OCI-LY3 (cell line): ENCODE results near the gene FAM107B.

ENCODE experiments used
- H2AFZ ChIP-seq: fragments of 200-600, 300-600 bp; shearing (Covaris generic); 2 replicates; pipeline ENCODE4 v1.6.0; 2014; ENCODE audit warnings: antibody characterized with exemption, low read depth, low read length
- H3K27ac ChIP-seq: fragments of 200-600, 300-600 bp; sonication (generic); 2 replicates; pipeline ENCODE4 v1.5.1; 2014; ENCODE audit warnings: mild to moderate bottlenecking, low read length, moderate library complexity, mixed read lengths
- H3K27me3 ChIP-seq: fragments of 200-600, 300-600 bp; sonication (generic); 2 replicates; pipeline ENCODE4 v1.6.1; 2014; ENCODE audit warnings: low read depth, low read length, mixed read lengths
- H3K36me3 ChIP-seq: fragments of 200-600, 300-600 bp; sonication (generic); replicated peaks from 2 replicates; pipeline ENCODE3; 2014; ENCODE audit warnings: low read depth, low read length, mixed read lengths
- H3K4me1 ChIP-seq: fragments of 300-600, 200-600 bp; sonication (generic); 2 replicates; pipeline ENCODE4 v1.6.1; 2014; ENCODE audit warnings: low read length, mixed read lengths
- H3K4me2 ChIP-seq: fragments of 200-600, 300-600 bp; sonication (generic); 2 replicates; pipeline ENCODE4 v1.6.1; 2014; ENCODE audit warnings: low read length, mixed read lengths
- H3K4me3 ChIP-seq: fragments of 300-600, 200-600 bp; sonication (generic); 2 replicates; pipeline ENCODE4 v1.5.1; 2014; ENCODE audit warnings: antibody characterized with exemption, mild to moderate bottlenecking, low read length, moderate library complexity
- H3K79me2 ChIP-seq: fragments of 300-600, 200-600 bp; shearing (Covaris generic); 2 replicates; pipeline ENCODE4 v1.6.1; 2014; ENCODE audit warnings: mild to moderate bottlenecking, low read length, mixed read lengths
- H3K9ac ChIP-seq: fragments of 300-600, 200-600 bp; shearing (Covaris generic); 2 replicates; pipeline ENCODE4 v1.6.0; 2014; ENCODE audit warnings: mild to moderate bottlenecking, low read length, moderate library complexity
- H3K9me3 ChIP-seq: fragments of 200-600, 300-600 bp; shearing (Covaris generic); 2 replicates; pipeline ENCODE4 v1.6.1; 2014; ENCODE audit warnings: low read length, mixed read lengths; ENCODE audit not compliant: insufficient read depth
- H4K20me1 ChIP-seq: fragments of 200-600, 300-600 bp; sonication (generic); 2 replicates; pipeline ENCODE4 v1.6.1; 2016; ENCODE audit warnings: low read length, mixed read lengths; ENCODE audit not compliant: insufficient read depth
- EZH2phosphoT487 ChIP-seq: fragments of 200-600 bp; shearing (Covaris generic); IDR thresholded peaks from 2 replicates; pipeline ENCODE4 v1.6.1; 2018; ENCODE audit warnings: antibody characterized with exemption, mixed run types, low read depth
- TF ChIP-seq, protein P1 (sequence below): fragments of 200-600, 300-600 bp; sonication (generic); IDR thresholded peaks from 2 replicates; pipeline ENCODE4 v1.5.1; 2014; ENCODE audit warnings: antibody characterized with exemption, low read length, low read depth

The FAM107B gene

GRCh38 chr10:14477408-14477710 is 297.3 kb downstream of the FAM107B start:
- Histone ChIP-seq H2AFZ (no peak overlapping the region), H3K79me2 (no peaks in the 10 kb centered on the region), H3K4me2 (no peak overlapping the region), H3K4me3 (no peak overlapping the region), H4K20me1 (no peaks in the 10 kb centered on the region), H3K9ac (no peak overlapping the region), H3K36me3 (no peaks in the 10 kb centered on the region), H3K27me3 (peaks cover 36% of the 10 kb centered on the region), H3K9me3 (no peaks in the 10 kb centered on the region), H3K27ac (no peak overlapping the region), H3K4me1 (no peaks in the 10 kb centered on the region)
- TF ChIP-seq, protein P1, sequence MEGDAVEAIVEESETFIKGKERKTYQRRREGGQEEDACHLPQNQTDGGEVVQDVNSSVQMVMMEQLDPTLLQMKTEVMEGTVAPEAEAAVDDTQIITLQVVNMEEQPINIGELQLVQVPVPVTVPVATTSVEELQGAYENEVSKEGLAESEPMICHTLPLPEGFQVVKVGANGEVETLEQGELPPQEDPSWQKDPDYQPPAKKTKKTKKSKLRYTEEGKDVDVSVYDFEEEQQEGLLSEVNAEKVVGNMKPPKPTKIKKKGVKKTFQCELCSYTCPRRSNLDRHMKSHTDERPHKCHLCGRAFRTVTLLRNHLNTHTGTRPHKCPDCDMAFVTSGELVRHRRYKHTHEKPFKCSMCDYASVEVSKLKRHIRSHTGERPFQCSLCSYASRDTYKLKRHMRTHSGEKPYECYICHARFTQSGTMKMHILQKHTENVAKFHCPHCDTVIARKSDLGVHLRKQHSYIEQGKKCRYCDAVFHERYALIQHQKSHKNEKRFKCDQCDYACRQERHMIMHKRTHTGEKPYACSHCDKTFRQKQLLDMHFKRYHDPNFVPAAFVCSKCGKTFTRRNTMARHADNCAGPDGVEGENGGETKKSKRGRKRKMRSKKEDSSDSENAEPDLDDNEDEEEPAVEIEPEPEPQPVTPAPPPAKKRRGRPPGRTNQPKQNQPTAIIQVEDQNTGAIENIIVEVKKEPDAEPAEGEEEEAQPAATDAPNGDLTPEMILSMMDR, result no peak
- TF ChIP-seq EZH2phosphoT487, result no peak

DNA sequence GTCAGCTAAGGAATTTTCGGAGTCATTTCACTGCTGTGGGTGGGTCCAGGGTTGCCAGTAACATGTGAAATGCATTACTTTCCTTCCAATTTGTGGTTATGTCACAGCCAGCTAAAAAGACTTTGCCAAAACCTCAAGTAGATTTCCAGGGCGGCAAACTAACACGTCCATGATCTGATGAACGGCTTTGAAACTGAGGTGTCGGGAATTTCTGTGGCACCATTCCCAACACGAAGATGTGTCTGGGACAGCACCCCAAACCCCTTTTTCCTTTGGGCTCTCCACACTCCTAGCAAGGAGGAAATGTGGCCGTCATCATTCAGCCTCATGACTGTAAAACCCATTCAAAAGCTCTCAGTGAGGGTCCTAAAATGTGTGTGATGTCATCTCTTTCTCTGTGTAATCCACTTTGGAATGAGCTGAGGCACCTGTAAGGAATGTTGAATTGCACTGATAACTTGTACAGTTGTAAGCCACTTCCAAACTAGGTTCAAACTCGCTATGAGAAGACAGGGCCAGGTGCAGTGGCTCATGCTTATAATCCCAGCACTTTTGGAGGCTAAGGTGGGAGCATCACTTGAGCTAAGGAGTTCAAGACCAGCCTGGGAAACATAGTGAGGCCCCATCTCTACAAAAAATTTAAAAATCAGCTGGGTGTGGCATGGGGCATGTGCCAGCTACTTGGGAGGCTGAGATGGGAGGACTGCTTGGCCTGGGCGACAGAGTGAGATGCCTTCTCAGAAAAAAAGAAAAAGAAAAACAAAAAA is 297.9 kb downstream of the FAM107B start:
- Histone ChIP-seq H3K36me3 (no peaks in the 10 kb centered on the region), H3K27me3 (peaks cover 36% of the 10 kb centered on the region), H2AFZ (no peak overlapping the region), H3K9ac (no peak overlapping the region), H3K4me3 (no peak overlapping the region), H3K4me1 (no peaks in the 10 kb centered on the region), H4K20me1 (no peaks in the 10 kb centered on the region), H3K9me3 (no peaks in the 10 kb centered on the region), H3K27ac (no peak overlapping the region), H3K79me2 (no peaks in the 10 kb centered on the region), H3K4me2 (no peak overlapping the region)
- TF ChIP-seq, protein P1, result no peak
- no peak for TF ChIP-seq EZH2phosphoT487

- no peaks in the 10 kb centered on the region for H4K20me1 ChIP-seq
- no peaks in the 10 kb centered on the region for H3K79me2 ChIP-seq
- no peaks in the 10 kb centered on the region for H3K4me1 ChIP-seq
- TF ChIP-seq EZH2phosphoT487, result no peak
- TF ChIP-seq, protein P1, result no peak
- no peak overlapping the region for H2AFZ ChIP-seq
- H3K9me3 ChIP-seq, result no peaks in the 10 kb centered on the region
- no peak overlapping the region for H3K4me2 ChIP-seq
- H3K27ac ChIP-seq, result no peak overlapping the region
- H3K9ac ChIP-seq, result no peak overlapping the region
- H3K27me3 ChIP-seq, result peaks cover 36% of the 10 kb centered on the region
- no peak overlapping the region for H3K4me3 ChIP-seq
- no peaks in the 10 kb centered on the region for H3K36me3 ChIP-seq
Measured at GRCh38 chr10:14476006-14476405, 298.7 kb downstream of the FAM107B start.

DNA sequence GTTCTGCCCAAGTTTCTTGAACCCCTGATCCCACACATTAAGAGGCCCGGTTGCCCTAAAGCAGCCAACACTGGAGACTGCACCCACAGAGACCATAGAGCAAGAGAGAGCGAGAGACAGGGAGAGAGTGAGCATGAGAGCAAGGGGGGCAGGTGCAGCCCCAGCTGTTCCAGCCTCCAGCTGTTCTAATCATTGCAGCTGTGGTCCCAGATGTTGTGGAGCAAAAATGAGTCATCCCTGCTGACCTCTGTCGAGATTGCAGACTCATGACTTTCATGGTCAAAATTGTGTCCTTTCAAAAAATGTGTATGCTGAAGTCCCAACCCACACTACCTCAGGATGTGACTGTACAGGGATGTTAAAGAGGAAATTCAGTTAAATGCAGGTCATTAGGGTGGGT is 300.0 kb downstream of the FAM107B start:
- no peak overlapping the region for H3K27ac ChIP-seq
- no peaks in the 10 kb centered on the region for H4K20me1 ChIP-seq
- TF ChIP-seq, protein P1, result no peak
- TF ChIP-seq EZH2phosphoT487, result no peak
- no peak overlapping the region for H3K9ac ChIP-seq
- peaks cover 44% of the 10 kb centered on the region for H3K27me3 ChIP-seq
- no peaks in the 10 kb centered on the region for H3K9me3 ChIP-seq
- H3K36me3 ChIP-seq, result no peaks in the 10 kb centered on the region
- no peak overlapping the region for H2AFZ ChIP-seq
- no peak overlapping the region for H3K4me3 ChIP-seq
- H3K4me2 ChIP-seq, result no peak overlapping the region
- no peaks in the 10 kb centered on the region for H3K79me2 ChIP-seq
- no peaks in the 10 kb centered on the region for H3K4me1 ChIP-seq
